SK-N-SH (cell line): ENCODE measurements around the gene ADAMTS13.

ENCODE experiments used
- CTCF ChIP-seq: fragments of 200-600 bp; sonication (generic); IDR thresholded peaks from 2 replicates; pipeline ENCODE4 v1.6.1; 2017; ENCODE audit warnings: antibody characterized with exemption, mild to moderate bottlenecking, moderate library complexity
- EP300 ChIP-seq, 2 experiments: IDR thresholded peaks; 2 replicates each; pipeline versions ENCODE4 v1.4.0 to v1.6.1; 2012; ENCODE audit warnings: borderline replicate concordance in 1 of 2, low read depth in 1 of 2, low read length in 1 of 2
- EZH2phosphoT487 ChIP-seq: fragments of 200-600 bp; sonication (generic); IDR thresholded peaks from 2 replicates; pipeline ENCODE4 v1.6.1; 2017; ENCODE audit warnings: low read depth, mixed run types, mild to moderate bottlenecking, antibody characterized with exemption, moderate library complexity, borderline replicate concordance
- GATA2 ChIP-seq: sonication (generic); formaldehyde crosslinking; IDR thresholded peaks from 2 replicates; pipeline ENCODE4 v1.5.0; 2020; ENCODE audit warnings: mild to moderate bottlenecking, missing genetic modification reagents
- MAX ChIP-seq: IDR thresholded peaks from 2 replicates; pipeline ENCODE4 v1.4.0; 2012; ENCODE audit warnings: low read depth
- NFIC ChIP-seq: IDR thresholded peaks from 2 replicates; pipeline ENCODE4 v1.4.0; 2012; ENCODE audit warnings: borderline replicate concordance
- POLR2AphosphoS5 ChIP-seq: IDR thresholded peaks from 2 replicates; pipeline ENCODE4 v1.6.1; 2012; ENCODE audit warnings: low read depth, low read length
- RXRA ChIP-seq: IDR thresholded peaks from 2 replicates; pipeline ENCODE4 v1.4.0; 2012; ENCODE audit warnings: low read depth, mild to moderate bottlenecking, borderline replicate concordance
- SMC3 ChIP-seq: IDR thresholded peaks from 2 replicates; pipeline ENCODE4 v1.6.1; 2012; ENCODE audit warnings: low read depth, low read length, improper control_type of control experiment
- TAF1 ChIP-seq: IDR thresholded peaks from 2 replicates; pipeline ENCODE4 v1.6.1; 2012; ENCODE audit warnings: low read depth, mild to moderate bottlenecking, low read length, moderate library complexity, borderline replicate concordance
- TCF12 ChIP-seq: IDR thresholded peaks from 2 replicates; pipeline ENCODE4 v1.4.0; 2012
- USF2 ChIP-seq: fragments of 150-350 bp; IDR thresholded peaks from 2 replicates; pipeline ENCODE4 v1.6.1; 2017; ENCODE audit warnings: antibody characterized with exemption, low read length, low read depth, borderline replicate concordance
- YY1 ChIP-seq: IDR thresholded peaks from 2 replicates; pipeline ENCODE4 v1.4.0; 2012; ENCODE audit warnings: low read depth, mild to moderate bottlenecking
- ZBTB33 ChIP-seq: IDR thresholded peaks from 2 replicates; pipeline ENCODE4 v1.4.0; 2012; ENCODE audit warnings: low read depth, borderline replicate concordance

- TF ChIP-seq USF2: no peak
- TF ChIP-seq CTCF: no peak
- no peak for TF ChIP-seq EP300 (IDR thresholded peaks at IDR 0.05; ENCODE audit: borderline replicate concordance in 1 of 2, low read depth in 1 of 2, low read length in 1 of 2)
- no peak for TF ChIP-seq TCF12
- TF ChIP-seq POLR2AphosphoS5: no peak
- no peak for TF ChIP-seq RXRA
- TF ChIP-seq GATA2 (CRISPR knock-in tag): no peak
- TF ChIP-seq ZBTB33: no peak
- TF ChIP-seq SMC3: no peak
- TF ChIP-seq YY1: no peak
- no peak for TF ChIP-seq MAX
- no peak for TF ChIP-seq TAF1
- no peak for TF ChIP-seq NFIC
- TF ChIP-seq EZH2phosphoT487: no peak
Observed at GRCh38 chr9:133439337-133439736, 17.2 kb downstream of the ADAMTS13 start.
